Measurements from ENCODE around the gene CREBL2.
"Not testable (repeated sequence)": the region's sequence is repeated elsewhere in the genome, so short reads cannot be mapped to it uniquely, and the experiment has no call there.

The CREBL2 gene

DNA sequence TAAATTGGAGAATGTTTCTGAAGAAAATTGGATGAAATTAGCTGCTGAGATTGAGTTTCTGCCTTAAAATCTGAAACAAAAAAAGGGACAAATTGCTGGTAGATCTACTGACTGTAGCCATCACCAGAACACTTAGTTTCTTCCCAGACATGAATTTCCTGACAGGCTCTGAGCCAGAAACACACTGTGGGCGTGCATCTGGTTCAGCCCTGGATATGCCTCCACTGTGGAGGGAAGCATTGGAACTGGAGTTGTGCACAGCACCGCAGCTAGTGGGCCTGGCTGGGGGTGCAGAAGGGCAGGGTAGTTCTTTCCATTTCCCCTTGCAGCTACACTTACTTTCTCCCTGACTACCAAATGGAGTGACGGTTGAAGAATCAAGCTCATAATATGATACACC is 31.2 kb downstream of the CREBL2 start:
- DNase-seq = no peak

DNA sequence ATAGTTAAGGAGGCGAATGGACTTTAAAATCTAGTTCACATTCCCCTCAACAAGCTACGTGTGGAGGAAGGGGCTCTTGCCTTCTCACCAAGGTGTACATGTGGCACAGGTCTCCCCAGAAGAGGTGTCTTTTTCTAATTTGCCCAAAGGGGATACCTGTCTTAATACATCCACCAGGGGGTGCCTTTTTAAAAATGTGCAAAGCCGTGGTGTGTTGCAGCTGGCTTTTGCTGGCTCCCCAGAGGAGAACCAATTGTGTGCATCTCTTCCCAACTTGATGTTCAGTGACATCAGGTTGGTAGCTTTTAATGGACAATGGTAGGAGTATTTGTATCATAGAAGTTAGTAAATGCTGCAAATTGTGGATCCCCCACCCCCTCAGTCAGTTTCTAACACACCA is 33.8 kb downstream of the CREBL2 start:
- peak; percentile 0 for DNase-seq

DNA sequence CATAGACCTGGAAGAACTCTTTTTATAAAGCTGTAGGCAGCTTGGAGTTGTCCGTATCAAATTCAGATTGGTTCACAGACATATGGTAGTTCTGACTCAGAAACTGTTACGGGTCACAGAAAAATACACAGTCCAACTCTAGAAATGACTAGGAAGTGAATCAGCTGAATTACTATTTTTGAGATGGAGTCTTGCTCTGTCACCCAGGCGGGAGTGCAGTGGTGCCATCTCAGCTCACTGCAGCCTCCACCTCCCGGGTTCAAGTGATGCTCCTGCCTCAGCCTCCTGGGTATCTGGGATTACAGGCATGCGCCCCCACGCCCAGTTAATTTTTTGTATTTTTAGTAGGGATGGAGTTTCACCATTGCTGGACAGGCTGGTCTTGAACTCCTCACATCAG is 34.3 kb downstream of the CREBL2 start:
- DNase-seq = not testable (repeated sequence)

DNA sequence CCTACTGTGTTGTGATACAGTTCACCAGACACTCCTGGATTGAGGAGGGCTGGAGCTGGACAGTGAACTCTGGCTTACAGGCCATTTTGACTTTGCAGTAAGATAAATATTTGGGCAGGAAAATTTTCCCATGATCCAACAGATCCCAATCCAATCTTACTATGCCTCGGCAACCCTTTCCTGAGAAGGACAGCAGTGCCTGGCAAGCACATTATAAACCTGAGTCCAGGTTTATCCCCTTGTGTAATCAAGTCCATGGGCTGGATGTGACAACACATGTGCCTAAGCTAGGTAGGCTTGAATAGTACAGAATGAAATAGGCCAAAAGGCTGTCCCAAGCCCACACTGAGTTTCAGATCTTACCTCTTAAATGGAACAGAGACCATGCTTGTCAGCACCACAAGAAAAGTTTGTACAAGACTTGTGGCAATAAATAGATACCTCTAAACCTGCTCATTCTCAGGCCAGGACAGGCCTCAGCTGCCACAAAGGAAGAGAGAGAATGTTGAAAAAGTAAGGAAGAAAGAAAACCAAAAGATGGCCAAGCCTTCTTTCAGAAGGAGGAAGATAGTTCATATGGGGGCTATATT is 34.9 kb downstream of the CREBL2 start:
- no peak for DNase-seq

DNA sequence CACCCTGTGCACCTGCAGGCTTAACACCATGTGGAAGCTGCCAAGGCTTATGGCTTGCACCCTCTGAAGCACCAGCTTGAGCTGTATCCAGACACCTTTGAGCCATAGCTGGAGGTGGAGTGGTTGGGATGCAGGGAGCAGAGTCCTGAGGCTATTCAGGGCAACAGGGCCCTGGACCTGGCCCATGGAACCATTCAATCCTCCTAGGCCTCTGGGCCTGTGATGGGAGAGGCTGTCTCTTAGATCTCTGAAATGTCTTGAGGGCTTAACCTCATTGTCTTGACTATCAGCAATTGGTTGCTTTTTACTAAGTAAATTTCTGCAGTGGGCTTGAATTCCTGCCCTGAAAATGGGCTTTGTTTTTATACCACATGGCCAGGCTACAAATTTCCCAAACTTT is 36.6 kb downstream of the CREBL2 start:
- DNase-seq = no peak

GRCh38 chr12:12648951-12649650 is 37.4 kb downstream of the CREBL2 start:
- no peak for DNase-seq

DNA sequence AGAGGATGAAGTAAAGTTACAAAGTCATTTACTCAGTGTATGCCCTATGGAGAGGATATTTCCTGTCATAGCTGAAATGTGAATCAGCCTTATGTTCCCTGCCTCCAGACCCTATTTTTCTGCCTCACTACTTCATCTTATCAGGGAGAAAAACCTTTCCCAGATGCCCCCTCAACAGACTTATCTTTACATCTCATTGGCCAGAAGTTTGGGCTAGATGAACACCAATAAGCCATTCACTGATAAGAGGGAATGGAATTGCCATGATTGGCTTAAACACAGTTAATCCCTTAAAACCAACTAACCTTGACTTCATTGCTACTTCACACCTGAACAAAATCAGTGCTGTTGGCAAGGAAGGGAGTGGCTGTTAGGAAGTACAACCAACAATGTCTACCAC is 40.1 kb downstream of the CREBL2 start:
- no peak for DNase-seq

GRCh38 chr12:12652704-12653103 is 41.0 kb downstream of the CREBL2 start:
- not testable (repeated sequence) for DNase-seq

DNA sequence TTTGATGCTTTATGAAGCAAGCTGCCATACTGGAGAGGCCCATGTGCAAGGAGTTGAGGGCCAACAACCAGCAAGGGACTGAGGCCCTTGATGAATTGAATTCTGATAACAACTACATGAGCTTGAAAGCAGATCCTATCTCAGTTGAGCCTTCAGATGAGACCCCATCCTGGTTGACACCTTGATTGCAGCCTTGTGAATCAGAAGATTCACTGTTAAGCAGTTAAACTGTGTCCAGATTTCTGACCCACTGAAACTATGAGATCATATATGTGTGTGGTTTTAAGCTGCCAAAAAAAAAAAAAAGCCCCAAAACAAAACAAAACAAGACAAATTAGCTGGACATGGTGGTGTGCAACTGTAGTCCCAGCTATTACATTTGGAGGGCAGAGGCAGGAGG is 42.2 kb downstream of the CREBL2 start:
- no peak for DNase-seq

DNA sequence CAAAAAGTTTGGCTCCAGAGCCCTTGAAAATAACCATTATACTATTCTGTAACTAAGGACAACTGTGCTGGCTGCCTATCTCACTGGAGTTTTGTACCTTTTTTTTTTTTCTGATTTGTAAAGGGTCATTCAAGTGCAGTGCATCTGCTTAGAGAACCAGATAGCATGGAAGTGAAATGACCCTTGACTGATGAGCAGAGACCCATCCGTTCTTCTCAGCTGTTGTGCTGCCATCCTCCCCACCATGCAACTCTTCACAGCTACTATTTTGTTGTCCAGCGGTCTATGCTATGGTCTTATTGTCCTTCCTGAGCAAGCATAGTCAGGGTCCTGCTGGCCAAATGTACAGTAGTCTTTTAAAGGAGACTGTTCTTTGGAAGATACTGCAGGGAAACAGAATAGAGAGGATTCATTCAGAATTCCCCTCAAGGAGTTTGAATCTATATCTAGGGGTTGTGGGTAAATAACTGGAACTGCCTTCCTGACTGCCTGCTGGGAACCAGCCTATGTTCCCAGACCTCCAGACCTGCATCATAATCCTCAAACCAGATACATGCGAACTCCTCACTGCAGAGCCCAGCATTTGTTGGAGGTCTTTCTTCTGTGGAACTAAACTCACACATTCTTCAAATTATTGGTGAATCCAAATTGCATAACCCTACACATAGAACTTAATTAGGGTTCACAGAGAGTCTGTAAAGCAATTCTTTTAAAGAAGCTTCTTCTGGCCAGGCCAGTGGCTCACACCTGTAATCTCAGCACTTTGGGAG is 43.2 kb downstream of the CREBL2 start:
- no peak for DNase-seq

GRCh38 chr12:12660201-12660600 is 48.5 kb downstream of the CREBL2 start:
- DNase-seq = no peak

- DNase-seq = no peak
Measured at GRCh38 chr12:12661086-12661856, 49.6 kb downstream of the CREBL2 start.

- DNase-seq = no peak
Measured at GRCh38 chr12:12663644-12664294, 52.1 kb downstream of the CREBL2 start.

DNA sequence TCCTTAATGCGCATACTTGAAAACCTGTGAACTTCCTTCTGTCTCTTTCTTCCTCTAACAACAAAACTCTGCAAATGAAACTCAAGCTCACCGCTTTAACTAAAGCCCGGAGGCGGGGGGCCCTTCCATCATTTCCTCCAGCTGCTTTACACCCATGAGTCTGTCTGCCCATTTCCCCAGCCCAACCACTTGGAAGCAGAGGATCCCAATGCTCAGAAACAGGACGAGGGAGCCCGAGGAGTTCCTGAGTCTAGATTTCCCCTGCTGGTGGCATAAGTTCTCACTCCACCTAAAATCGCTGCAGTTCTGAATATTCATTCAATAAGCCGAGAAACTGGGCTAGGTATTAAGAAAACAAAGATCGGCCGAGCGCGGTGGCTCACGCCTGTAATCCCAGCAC is 53.5 kb downstream of the CREBL2 start:
- no peak for DNase-seq

GRCh38 chr12:12668005-12668404 is 56.3 kb downstream of the CREBL2 start:
- DNase-seq = no peak

DNA sequence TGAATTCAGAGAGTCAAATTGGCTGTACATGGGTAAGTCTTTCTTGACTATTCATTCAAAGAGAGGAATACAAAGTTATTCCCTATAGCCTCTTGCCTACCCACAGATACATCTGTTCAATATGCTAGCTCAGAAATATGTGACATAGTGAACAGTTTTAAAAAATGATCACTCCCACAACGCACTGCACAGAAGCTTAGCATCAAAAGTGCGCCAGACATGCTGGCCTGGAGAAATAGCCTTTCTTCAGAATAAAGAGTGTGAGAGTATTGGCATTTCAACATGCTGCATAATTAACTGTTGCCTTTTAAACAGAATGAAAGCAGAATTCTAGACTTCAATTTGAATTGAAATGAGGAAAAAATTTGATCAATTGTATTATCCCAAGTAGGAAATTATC is 57.3 kb downstream of the CREBL2 start:
- DNase-seq = no peak

DNA sequence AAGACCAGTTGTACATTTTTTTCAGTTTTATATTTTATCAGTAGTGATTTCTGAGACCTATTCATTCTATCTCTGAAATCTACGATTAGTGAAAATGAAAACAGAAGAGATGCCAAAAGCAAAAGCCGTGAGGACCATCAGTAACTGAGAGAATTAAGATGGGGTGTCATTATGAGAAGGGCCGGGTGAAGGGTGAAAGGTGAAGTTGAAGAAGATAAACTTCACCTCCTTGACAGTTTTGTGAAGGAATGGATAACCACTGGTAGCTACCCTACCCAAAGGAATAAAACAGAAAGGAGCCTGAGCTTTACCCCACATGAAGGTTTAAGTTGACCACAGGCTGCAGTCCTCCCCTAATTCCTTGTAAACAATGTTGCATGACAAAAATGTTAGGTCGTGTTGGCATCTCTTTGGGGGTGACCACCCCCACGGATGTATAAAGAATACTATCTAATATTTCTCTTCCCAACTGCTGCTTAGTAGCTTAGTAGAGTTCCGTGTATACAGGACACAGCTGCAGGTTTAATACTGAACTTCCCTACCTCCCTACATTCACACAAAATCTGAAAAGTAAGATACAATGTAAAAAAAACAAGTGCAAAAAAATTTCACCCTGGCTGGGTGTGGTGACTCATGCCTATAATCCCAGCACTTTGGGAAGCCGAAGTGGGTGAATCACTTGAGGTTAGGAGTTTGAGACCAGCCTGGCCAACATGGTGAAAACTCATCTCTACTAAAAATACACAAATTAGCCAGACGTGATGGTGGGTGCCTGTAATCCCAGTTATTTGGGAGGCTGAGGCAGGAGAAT is 60.4 kb downstream of the CREBL2 start:
- no peak for DNase-seq

DNA sequence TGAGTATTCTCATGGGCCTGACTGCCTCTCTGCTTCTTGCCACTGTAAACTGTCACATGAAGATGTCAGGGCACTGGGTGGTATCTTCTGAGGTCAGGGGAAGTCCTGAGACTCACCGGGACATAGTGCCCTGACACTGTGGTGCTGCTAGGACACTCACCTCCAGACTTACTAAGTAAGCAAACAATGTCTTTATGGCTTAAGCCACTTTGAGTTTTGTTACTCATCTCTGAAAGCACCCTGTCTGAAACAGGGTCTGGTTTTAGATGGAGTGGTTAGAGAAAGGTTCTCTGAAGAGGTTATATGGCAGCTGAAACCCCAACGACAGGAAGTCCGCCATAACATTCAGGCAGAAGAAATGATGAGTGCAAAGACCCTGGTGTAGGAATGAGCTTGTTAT is 61.6 kb downstream of the CREBL2 start:
- DNase-seq = no peak

- DNase-seq = no peak
Measured at GRCh38 chr12:12676605-12677004, 64.9 kb downstream of the CREBL2 start.

DNA sequence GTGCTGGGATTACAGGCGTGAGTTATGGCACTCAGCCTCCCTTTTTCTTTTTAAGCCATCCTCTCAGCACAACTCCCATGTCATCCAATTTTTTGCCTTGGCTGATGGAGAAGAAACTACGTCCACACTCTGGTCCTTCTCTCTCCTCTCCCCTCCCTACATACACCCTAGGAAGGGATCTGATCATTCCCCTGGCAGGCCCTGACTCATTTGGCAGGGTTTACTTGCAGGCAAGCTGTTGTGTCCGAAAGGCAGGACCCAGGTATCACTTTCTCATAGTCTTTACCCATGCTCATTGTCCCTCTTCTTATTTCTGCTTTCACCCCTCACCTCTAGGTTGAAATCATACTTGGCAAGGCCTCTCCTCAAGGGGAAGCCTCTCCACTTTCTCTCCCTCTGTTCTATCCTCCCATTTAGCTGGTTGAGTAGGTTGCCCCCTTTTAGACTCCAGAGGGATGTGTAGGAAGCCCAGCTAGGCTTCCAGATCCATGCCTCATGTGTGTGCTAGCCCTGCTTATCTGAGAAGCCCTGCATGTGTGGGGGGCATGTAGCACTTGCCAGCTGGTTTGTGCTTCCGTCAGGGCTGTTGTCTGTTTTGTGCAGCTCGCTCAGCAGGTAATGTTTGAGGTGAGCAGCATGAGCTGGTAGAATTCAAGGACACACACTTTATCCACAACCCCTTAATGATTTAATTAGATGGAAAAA is 69.5 kb downstream of the CREBL2 start:
- no peak for DNase-seq

- no peak for DNase-seq
Measured at GRCh38 chr12:12682284-12682683, 70.6 kb downstream of the CREBL2 start.
